ENCODE data around the gene EIF4H. TPM values are rescaled to one million over a fixed set of nuclear protein-coding genes. Genes with fewer than 3 reads are reported as not detected.
"Not testable (repeated sequence)": the region's sequence is repeated elsewhere in the genome, so short reads cannot be mapped to it uniquely, and the experiment has no call there.

EIF4H gene
- total RNA-seq, 1 donor: 295 TPM

DNA sequence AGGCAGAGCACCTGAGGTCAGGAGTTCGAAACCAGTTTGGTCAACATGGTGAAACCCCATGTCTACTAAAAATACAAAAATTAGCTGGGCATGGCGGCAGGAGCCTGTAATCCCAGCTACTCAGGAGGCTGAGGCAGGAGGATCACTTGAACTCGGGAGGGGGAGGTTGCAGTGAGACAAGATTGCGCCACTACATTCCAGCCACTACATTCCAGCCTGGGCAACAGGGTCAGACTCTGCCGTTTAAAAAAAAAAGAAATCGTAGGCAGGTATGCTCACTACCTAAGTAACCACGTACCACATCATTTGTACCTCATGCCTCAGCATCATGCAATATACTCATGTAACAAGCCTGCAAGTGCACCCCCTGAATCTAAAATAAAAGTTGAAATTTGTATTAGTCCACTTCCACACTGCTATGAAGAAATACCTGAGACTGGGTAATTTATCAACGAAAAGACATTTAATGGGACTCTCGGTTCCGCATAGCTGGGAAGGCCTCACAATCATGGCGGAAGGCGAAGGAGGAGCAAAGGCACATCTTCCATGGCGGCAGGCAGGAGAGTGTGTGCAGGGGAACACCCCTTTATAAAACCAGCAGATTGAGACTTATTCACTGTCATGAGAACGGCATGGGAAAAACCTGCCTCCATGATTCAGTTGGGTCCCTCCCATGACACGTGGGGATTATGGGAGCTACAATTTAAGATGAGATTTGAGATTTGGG lies 8.1 kb upstream of the EIF4H start:
- Histone ChIP-seq H3K79me2 (ENCODE audit: insufficient read depth, low read length) (no peaks in the 10 kb centered on the region), H3K27ac (ENCODE audit: low read depth, low read length) (no peak overlapping the region), H3K9me3 (ENCODE audit: low read depth, low read length) (no peaks in the 10 kb centered on the region), H3K4me2 (ENCODE audit: insufficient read depth, low read length) (no peak overlapping the region), H3K4me1 (ENCODE audit: insufficient read depth, low read length) (no peaks in the 10 kb centered on the region), H2AFZ (ENCODE audit: low read length) (no peak overlapping the region), H3K27me3 (ENCODE audit: insufficient read depth, low read length) (no peaks in the 10 kb centered on the region), H3K4me3 (ENCODE audit: insufficient read depth, low read length) (no peak overlapping the region), H4K20me1 (ENCODE audit: insufficient read depth, low read length) (no peaks in the 10 kb centered on the region), H3K36me3 (ENCODE audit: insufficient read depth, low read length) (no peaks in the 10 kb centered on the region)
- TF ChIP-seq, protein P1, sequence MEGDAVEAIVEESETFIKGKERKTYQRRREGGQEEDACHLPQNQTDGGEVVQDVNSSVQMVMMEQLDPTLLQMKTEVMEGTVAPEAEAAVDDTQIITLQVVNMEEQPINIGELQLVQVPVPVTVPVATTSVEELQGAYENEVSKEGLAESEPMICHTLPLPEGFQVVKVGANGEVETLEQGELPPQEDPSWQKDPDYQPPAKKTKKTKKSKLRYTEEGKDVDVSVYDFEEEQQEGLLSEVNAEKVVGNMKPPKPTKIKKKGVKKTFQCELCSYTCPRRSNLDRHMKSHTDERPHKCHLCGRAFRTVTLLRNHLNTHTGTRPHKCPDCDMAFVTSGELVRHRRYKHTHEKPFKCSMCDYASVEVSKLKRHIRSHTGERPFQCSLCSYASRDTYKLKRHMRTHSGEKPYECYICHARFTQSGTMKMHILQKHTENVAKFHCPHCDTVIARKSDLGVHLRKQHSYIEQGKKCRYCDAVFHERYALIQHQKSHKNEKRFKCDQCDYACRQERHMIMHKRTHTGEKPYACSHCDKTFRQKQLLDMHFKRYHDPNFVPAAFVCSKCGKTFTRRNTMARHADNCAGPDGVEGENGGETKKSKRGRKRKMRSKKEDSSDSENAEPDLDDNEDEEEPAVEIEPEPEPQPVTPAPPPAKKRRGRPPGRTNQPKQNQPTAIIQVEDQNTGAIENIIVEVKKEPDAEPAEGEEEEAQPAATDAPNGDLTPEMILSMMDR (IDR thresholded peaks at IDR 0.05; ENCODE audit: extremely low read depth, low read depth, low read length): no peak
- no peak for DNase-seq (ENCODE audit: insufficient read length, low spot score, missing footprints)

DNA sequence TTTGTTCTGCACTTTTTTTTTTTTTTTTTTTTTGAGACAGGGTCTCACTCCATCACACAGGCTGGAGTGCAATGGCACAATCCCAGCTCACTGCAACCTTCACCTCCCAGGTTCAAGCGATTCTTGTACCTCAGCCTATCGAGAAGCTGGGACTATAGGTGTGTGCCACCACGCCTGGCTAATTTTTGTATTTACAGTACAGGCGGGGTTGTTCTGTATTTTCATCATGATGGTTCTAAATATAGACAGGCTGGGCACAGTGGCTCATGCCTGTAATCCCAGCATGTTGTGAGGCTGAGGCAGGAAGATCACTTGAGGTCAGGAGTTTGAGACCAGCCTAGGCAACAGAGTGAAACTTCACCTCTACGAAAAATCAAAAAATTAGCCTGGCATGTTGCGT lies 6.8 kb upstream of the EIF4H start:
- H3K4me3 ChIP-seq (ENCODE audit: insufficient read depth, low read length); H3K9me3 ChIP-seq (ENCODE audit: low read depth, low read length); H3K79me2 ChIP-seq (ENCODE audit: insufficient read depth, low read length); DNase-seq (ENCODE audit: insufficient read length, low spot score, missing footprints); H3K27me3 ChIP-seq (ENCODE audit: insufficient read depth, low read length); H3K36me3 ChIP-seq (ENCODE audit: insufficient read depth, low read length); H3K27ac ChIP-seq (ENCODE audit: low read depth, low read length); H4K20me1 ChIP-seq (ENCODE audit: insufficient read depth, low read length); H3K4me2 ChIP-seq (ENCODE audit: insufficient read depth, low read length); H2AFZ ChIP-seq (ENCODE audit: low read length); H3K4me1 ChIP-seq (ENCODE audit: insufficient read depth, low read length): not testable (repeated sequence)

DNA sequence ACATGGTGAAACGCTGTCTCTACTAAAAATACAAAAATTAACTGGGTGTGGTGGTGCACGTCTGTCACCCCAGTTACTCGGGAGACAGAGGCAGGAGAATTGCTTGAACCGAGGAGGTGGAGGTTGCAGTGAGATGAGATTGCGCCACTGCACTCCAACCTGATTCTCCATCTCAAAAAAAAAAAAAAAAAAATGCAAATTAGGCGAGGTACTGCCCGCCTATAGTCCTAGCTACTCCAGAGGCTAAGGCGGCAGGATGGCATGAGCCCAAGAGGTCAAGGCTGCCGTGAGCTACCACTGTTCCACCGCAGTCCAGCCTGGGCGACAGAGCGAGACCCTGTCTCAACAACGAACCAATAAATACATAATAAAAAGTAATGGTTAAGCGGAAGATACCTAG lies 1.1 kb upstream of the EIF4H start:
- peaks cover 37% of the 10 kb centered on the region for H3K4me1 ChIP-seq (ENCODE audit: insufficient read depth, low read length)
- H3K27ac ChIP-seq (ENCODE audit: low read depth, low read length): peak overlapping the region; percentile 75
- H3K79me2 ChIP-seq (ENCODE audit: insufficient read depth, low read length): peaks cover 47% of the 10 kb centered on the region
- peak overlapping the region; percentile 90 for H3K4me3 ChIP-seq (ENCODE audit: insufficient read depth, low read length)
- H4K20me1 ChIP-seq (ENCODE audit: insufficient read depth, low read length): peaks cover 32% of the 10 kb centered on the region
- TF ChIP-seq, protein P1 (IDR thresholded peaks at IDR 0.05; ENCODE audit: extremely low read depth, low read depth, low read length): no peak
- no peaks in the 10 kb centered on the region for H3K27me3 ChIP-seq (ENCODE audit: insufficient read depth, low read length)
- H3K4me2 ChIP-seq (ENCODE audit: insufficient read depth, low read length): peak overlapping the region; percentile 91
- H3K36me3 ChIP-seq (ENCODE audit: insufficient read depth, low read length): peaks cover 14% of the 10 kb centered on the region
- H3K9me3 ChIP-seq (ENCODE audit: low read depth, low read length): no peaks in the 10 kb centered on the region
- no peak for DNase-seq (ENCODE audit: insufficient read length, low spot score, missing footprints)
- peak overlapping the region; percentile 90 for H2AFZ ChIP-seq (ENCODE audit: low read length)

DNA sequence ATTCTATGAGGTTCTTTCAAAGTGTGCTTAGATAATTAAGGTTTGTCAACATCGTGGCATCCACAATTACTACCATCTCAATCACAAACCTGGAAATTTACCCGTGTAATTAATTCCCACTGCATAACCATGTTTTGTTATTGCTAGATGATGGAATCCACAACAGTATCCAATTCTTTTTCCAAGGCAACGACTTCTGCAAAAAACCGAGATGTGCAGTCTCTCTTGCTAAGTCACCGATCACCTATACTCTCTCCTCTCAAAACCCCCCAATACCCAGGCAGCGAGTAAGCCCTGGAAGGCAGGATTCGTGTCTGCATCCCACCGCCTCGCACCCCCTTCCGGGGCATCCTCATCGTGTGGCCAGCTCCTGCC lies 678 bp upstream of the EIF4H start:
- Histone ChIP-seq H3K4me1 (ENCODE audit: insufficient read depth, low read length) (peaks cover 37% of the 10 kb centered on the region), H3K4me2 (ENCODE audit: insufficient read depth, low read length) (peak overlapping the region; percentile 91), H3K36me3 (ENCODE audit: insufficient read depth, low read length) (peaks cover 16% of the 10 kb centered on the region), H3K4me3 (ENCODE audit: insufficient read depth, low read length) (peak overlapping the region; percentile 90), H3K9me3 (ENCODE audit: low read depth, low read length) (no peaks in the 10 kb centered on the region), H3K27ac (ENCODE audit: low read depth, low read length) (peak overlapping the region; percentile 75), H3K27me3 (ENCODE audit: insufficient read depth, low read length) (no peaks in the 10 kb centered on the region), H3K79me2 (ENCODE audit: insufficient read depth, low read length) (peaks cover 51% of the 10 kb centered on the region), H4K20me1 (ENCODE audit: insufficient read depth, low read length) (peaks cover 36% of the 10 kb centered on the region), H2AFZ (ENCODE audit: low read length) (peak overlapping the region; percentile 90)
- peak; percentile 71 for DNase-seq (ENCODE audit: insufficient read length, low spot score, missing footprints)
- TF ChIP-seq, protein P1 (IDR thresholded peaks at IDR 0.05; ENCODE audit: extremely low read depth, low read depth, low read length): no peak

All from osteoblast (primary cell).